Omental fat pad (tissue), 4 donors: Measurements from ENCODE around the gene ZFAND2B. TPM values are rescaled to one million over a fixed set of nuclear protein-coding genes. Genes with fewer than 3 reads are reported as not detected.

ENCODE experiments used
- ATAC-seq: fragments of 150-250 bp; one replicate; pipeline ENCODE4 v1.9.1; 2016; ENCODE audit warnings: mild to moderate bottlenecking, moderate library complexity; ENCODE audit not compliant: low FRiP score
- DNase-seq: peaks from one replicate; pipeline ENCODE4 v3.0.0-alpha.2; 2019; ENCODE audit warnings: low spot score
- CTCF ChIP-seq, 3 donors: fragments of 450-650 bp; IDR thresholded peaks; one replicate each; pipeline ENCODE4 v1.5.1; 2016 to 2017; ENCODE audit warnings: antibody characterized with exemption in 3 of 3, mild to moderate bottlenecking in 3 of 3, moderate library complexity in 2 of 3
- total RNA-seq, 4 donors: library from RNA; depleted of rRNA; stranded (reverse); fragments of >200 nt; gene quantifications; one replicate each; pipeline ENCODE4 v1.1.0, GENCODE V29; 2016

ZFAND2B gene
- total RNA-seq, 4 donors from 2014 or later, result 25.1 to 57.1 (median 40.1) TPM

- no peak for TF ChIP-seq CTCF (IDR thresholded peaks at IDR 0.05)
- DNase-seq (no peak), ATAC-seq (no peak)
Measured at GRCh38 chr2:219169930-219170654, 36.5 kb upstream of the ZFAND2B start, which contains the start of gene SLC23A3. TSS of gene SLC23A3 (minus strand) at chr2:219170029. CDS start at chr2:219169984, 45 bp downstream.

- ATAC-seq (peak; percentile 77), DNase-seq (no peak)
- peak in 2 of 3 donors; percentile 11 to 50 for TF ChIP-seq CTCF (IDR thresholded peaks at IDR 0.05)
Measured at GRCh38 chr2:219171231-219171651, 35.3 kb upstream of the ZFAND2B start.

GRCh38 chr2:219172231-219173154 is 34.1 kb upstream of the ZFAND2B start:
- ATAC-seq, result no peak
- TF ChIP-seq CTCF (IDR thresholded peaks at IDR 0.05), result no peak
- DNase-seq, result no peak

DNA sequence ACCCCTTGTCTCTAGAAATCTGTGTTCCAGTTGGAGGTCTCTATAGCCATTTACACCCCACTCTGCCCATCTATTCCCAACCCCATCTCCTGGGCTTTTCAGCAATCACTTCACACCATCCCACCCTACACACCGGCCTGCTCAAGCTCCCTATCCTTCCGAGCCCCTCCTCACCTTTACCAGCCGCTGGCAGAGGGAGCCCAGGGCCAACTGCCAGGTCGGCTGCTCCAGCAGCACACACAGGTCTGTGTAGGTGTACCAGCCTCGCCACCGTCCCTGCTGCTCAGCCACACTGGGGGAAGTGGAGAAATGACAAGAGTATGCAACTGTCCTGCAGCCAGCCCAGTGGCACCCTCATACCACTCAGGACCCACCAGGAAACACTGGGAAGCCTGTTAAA is 33.4 kb upstream of the ZFAND2B start:
- DNase-seq (no peak), ATAC-seq (no peak)
- TF ChIP-seq CTCF (IDR thresholded peaks at IDR 0.05), result no peak

DNA sequence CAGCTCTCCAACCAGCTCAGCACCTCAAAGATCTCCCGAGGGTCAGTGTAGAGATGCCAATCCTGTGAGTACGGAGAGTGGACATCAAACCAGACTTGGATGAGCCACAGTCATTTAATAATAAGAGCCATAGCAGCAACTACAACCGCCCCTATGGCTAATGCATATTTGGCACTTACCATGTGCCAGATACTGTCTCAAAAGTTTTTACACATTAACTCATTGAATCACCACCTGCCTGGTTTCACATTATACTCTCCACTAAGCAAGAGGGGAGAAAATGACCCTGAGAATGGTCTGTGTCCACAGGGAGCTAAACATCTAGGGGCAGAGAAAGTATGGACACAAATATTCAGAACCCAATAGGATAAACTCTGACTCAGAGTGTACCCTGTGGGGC is 32.4 kb upstream of the ZFAND2B start:
- TF ChIP-seq CTCF (IDR thresholded peaks at IDR 0.05), result no peak
- ATAC-seq, result no peak

GRCh38 chr2:219174801-219175200 is 31.8 kb upstream of the ZFAND2B start:
- TF ChIP-seq CTCF (IDR thresholded peaks at IDR 0.05), result no peak

More for the DNA sequence above, 32.4 kb upstream of the ZFAND2B start:
- DNase-seq, result no peak

More at GRCh38 chr2:219174801-219175200, 31.8 kb upstream of the ZFAND2B start:
- DNase-seq (no peak), ATAC-seq (no peak)
